Glutamatergic neuron (in vitro differentiated cells): ENCODE measurements around the gene RHOJ. TPM values are rescaled to one million over a fixed set of nuclear protein-coding genes. Genes with fewer than 3 reads are reported as not detected.
"Not testable (repeated sequence)": the region's sequence is repeated elsewhere in the genome, so short reads cannot be mapped to it uniquely, and the experiment has no call there.

Experiments
- DNase-seq: peaks from one replicate; pipeline ENCODE4 v3.0.0; 2022
- H3K27ac Mint-ChIP-seq: one replicate; pipeline ENCODE4 v1.8.0; 2020; ENCODE audit warnings: mild to moderate bottlenecking, mixed read lengths, inconsistent platforms; ENCODE audit not compliant: unreplicated experiment
- H3K27me3 Mint-ChIP-seq: one replicate; pipeline ENCODE4 v1.8.0; 2020; ENCODE audit warnings: mild to moderate bottlenecking, moderate library complexity, mixed read lengths, inconsistent platforms; ENCODE audit not compliant: unreplicated experiment
- H3K36me3 Mint-ChIP-seq: one replicate; pipeline ENCODE4 v1.8.0; 2020; ENCODE audit warnings: mild to moderate bottlenecking, mixed read lengths, inconsistent platforms; ENCODE audit not compliant: unreplicated experiment
- H3K4me1 Mint-ChIP-seq: one replicate; pipeline ENCODE4 v1.8.0; 2020; ENCODE audit warnings: mild to moderate bottlenecking, low read depth, mixed read lengths, inconsistent platforms; ENCODE audit not compliant: unreplicated experiment
- H3K4me3 Mint-ChIP-seq: one replicate; pipeline ENCODE4 v1.8.0; 2020; ENCODE audit warnings: mild to moderate bottlenecking, mixed read lengths, inconsistent platforms; ENCODE audit not compliant: unreplicated experiment
- H3K9me3 Mint-ChIP-seq: one replicate; pipeline ENCODE4 v1.8.0; 2020; ENCODE audit warnings: mild to moderate bottlenecking, moderate library complexity, mixed read lengths, inconsistent platforms; ENCODE audit not compliant: unreplicated experiment
- total RNA-seq: library from RNA; stranded (reverse); fragmentation: NEBNext Ultra II Directional; extraction: Animal tissue kit (Norgen Biotek cat#: 25700); gene quantifications from one replicate; pipeline ENCODE4 v1.2.1, GENCODE V29; 2021; ENCODE audit not compliant: unreplicated experiment
- TF ChIP-seq, protein P1 (sequence below): fragments of 200-600 bp; sonication (generic); IDR thresholded peaks from one replicate; pipeline ENCODE4 v1.5.0; 2021; ENCODE audit not compliant: partially characterized antibody, unreplicated experiment

The RHOJ gene
- total RNA-seq, 1 donor from 2014 or later = not detected

DNA sequence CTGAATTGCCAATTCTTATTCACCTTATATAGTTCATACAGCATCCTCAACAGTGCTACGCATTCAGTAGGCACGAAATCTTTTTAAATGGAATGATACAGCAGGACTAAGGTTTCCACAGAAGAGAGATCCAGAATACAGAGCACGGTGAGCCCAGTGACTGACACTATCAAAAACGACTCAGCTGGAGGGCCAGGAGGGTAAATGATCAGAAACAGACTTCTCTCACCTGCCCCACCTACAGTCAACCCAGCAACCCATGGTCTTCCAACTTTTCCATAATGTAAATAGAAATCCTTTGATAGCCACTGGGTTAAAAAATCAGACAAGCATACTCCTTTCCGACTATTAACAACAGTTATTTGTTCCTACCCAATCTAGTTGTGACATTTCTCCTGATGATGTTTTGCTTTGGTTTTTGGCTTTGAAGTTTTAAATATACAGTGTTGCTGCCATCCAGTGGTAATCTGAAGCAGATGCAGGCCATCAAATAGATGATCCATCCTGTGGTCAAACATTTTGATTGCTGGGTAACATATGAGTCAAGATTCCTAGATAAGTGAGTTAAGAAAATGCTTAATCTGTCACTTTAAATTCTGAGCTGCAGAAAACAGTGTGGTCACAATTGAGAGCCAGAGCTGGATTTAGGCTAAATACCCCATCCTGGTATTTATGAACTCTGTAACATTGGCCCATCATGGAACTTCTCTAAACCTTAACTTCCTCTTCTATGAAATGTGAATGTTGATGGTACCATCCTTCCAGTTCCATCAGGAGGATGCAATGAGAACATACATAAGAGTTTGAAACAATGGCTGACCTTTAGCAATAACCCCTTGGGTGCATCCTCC is 72.5 kb downstream of the RHOJ start:
- Mint-ChIP-seq H3K36me3 (no peaks in the 10 kb centered on the region), H3K4me3 (no peak overlapping the region), H3K27ac (no peak overlapping the region), H3K4me1 (no peaks in the 10 kb centered on the region), H3K27me3 (no peaks in the 10 kb centered on the region), H3K9me3 (no peaks in the 10 kb centered on the region)
- TF ChIP-seq, protein P1, sequence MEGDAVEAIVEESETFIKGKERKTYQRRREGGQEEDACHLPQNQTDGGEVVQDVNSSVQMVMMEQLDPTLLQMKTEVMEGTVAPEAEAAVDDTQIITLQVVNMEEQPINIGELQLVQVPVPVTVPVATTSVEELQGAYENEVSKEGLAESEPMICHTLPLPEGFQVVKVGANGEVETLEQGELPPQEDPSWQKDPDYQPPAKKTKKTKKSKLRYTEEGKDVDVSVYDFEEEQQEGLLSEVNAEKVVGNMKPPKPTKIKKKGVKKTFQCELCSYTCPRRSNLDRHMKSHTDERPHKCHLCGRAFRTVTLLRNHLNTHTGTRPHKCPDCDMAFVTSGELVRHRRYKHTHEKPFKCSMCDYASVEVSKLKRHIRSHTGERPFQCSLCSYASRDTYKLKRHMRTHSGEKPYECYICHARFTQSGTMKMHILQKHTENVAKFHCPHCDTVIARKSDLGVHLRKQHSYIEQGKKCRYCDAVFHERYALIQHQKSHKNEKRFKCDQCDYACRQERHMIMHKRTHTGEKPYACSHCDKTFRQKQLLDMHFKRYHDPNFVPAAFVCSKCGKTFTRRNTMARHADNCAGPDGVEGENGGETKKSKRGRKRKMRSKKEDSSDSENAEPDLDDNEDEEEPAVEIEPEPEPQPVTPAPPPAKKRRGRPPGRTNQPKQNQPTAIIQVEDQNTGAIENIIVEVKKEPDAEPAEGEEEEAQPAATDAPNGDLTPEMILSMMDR = peak; percentile 76
- DNase-seq = no peak

DNA sequence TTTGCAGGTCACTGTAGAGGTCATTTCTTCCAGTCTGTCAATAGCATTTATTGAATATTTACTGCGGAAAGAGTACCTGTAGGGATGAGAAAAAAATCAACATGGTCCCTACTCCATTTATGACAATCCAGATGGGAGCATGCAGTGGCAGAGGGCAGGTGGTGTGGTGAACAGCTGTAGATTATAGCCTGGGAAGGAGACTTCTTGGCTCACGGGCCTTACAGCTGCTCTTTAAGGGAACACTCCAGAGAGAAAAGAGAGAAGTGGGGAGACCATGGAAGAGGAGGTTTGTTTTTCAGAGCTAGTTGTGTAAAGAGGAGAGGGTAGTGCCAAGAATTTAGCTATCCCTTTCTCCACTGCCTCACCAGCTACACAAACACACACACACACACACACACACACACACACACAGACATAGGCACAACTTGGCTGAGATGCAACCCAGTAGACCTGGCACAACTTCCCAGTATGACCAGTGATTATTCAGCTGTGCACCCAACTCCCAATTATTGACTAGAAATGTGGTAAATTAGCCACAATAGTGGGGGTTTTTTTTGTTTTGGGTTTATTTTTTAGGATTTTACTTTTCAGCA is 73.4 kb downstream of the RHOJ start:
- H3K27ac Mint-ChIP-seq = no peak overlapping the region
- TF ChIP-seq, protein P1 = no peak
- no peaks in the 10 kb centered on the region for H3K9me3 Mint-ChIP-seq

DNA sequence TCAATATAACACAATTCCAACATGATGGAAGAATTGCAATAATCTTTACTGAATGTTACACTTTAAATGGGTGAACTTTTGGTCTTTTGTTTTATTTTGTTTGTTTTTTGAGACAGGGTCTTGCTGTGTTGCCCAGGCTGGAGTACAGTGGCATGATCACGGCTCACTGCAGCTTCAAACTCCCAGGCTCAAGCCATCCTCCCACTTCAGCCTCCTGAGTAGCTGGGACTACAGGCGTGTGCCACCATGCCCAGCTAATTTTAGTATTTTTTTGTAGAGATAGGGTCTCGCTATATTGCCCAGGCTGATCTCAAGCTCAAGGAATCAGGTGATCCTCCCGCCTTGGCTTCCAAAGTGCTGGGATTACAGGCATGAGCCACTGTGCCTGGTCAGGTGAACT is 75.7 kb downstream of the RHOJ start:
- not testable (repeated sequence) for H3K27ac Mint-ChIP-seq

More for the DNA sequence above, 73.4 kb downstream of the RHOJ start:
- Mint-ChIP-seq H3K4me3 (no peak overlapping the region), H3K36me3 (no peaks in the 10 kb centered on the region), H3K4me1 (no peaks in the 10 kb centered on the region), H3K27me3 (no peaks in the 10 kb centered on the region)
- no peak for DNase-seq

GRCh38 chr14:63282997-63283883 is 79.0 kb downstream of the RHOJ start:
- Mint-ChIP-seq H3K4me3 (no peak overlapping the region), H3K4me1 (no peaks in the 10 kb centered on the region), H3K27ac (no peak overlapping the region), H3K27me3 (no peaks in the 10 kb centered on the region), H3K36me3 (no peaks in the 10 kb centered on the region), H3K9me3 (no peaks in the 10 kb centered on the region)
- TF ChIP-seq, protein P1 = no peak
- DNase-seq = no peak

More for the DNA sequence above, 75.7 kb downstream of the RHOJ start:
- not testable (repeated sequence) for H3K4me3 Mint-ChIP-seq, DNase-seq, H3K9me3 Mint-ChIP-seq, H3K36me3 Mint-ChIP-seq, H3K4me1 Mint-ChIP-seq, H3K27me3 Mint-ChIP-seq

DNA sequence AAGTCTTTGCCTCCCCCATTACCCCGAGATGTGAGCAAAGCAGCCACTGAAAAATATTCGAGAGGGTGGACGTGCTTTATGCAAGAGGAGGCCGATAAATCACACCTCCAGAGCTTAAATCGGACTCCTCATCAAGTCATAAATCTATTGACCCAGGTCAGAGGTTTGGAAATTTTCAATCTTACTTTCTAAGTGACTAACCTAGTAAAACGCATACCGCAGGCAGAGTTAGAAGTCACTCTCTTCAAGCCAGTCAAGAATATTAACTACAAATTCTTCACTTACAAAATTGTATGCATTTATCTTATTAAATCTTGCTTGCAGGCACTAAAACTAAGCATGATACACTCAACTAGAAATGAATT is 79.6 kb downstream of the RHOJ start:
- Mint-ChIP-seq H3K4me3 (no peak overlapping the region), H3K27me3 (no peaks in the 10 kb centered on the region), H3K27ac (no peak overlapping the region), H3K9me3 (no peaks in the 10 kb centered on the region), H3K36me3 (no peaks in the 10 kb centered on the region), H3K4me1 (no peaks in the 10 kb centered on the region)
- TF ChIP-seq, protein P1 = no peak
- no peak for DNase-seq
